Left forelimb (tissue), 1 donor: ENCODE data around the gene DVL1.

Source experiments
- DNase-seq: peaks from one replicate; pipeline ENCODE4 v3.0.0-alpha.2; 2018; ENCODE audit warnings: low spot score

DVL1 gene

DNA sequence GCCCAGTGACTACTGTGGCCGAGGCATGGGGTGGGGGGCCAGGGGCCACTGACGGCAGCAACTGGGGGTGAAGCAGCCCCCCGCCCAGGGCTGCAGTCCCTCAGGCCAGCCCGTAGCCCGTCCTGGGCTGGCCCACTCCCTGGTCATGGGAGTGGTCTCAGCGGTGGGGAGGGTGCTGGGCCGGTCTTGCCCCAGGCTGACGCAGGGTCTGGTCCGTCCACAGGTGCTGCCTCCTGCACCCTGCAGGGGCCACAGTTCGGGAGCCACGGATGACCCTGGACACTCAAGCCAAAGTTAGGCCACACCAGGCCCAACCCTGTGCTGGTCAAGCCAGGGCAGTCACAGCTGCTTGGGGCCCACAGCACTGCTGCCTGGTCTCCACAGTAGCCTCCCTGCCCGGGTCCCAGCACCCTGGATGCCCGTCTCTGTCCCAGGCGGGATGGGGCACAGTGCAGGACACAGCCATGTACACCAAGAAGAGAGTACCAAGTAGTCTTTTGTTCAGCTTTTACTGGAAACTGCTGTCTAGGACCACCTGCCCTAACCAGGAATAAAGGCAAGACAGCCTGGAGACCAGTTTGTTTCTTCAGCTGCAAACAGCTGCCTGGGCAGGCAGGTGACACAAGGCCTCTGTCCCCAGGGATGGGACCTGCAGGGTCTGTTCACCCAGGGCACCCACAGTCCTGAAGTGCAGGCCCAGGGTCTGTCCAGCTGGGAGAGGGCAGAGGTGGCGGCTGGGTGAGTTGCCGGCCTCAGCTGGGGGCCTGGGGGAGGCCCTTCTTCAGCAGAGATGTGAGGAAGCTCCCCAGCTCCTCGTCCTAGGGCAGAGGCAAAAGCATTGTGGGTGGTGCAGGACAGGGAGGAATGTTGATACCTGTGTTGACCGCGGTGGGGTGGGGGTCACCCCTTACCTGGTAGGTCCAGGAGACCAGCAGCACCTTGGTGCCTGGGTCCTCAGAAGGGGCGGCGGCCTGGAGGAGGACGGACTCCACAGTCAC, 37.8 kb downstream of the DVL1 start:
- no peak for DNase-seq

DNA sequence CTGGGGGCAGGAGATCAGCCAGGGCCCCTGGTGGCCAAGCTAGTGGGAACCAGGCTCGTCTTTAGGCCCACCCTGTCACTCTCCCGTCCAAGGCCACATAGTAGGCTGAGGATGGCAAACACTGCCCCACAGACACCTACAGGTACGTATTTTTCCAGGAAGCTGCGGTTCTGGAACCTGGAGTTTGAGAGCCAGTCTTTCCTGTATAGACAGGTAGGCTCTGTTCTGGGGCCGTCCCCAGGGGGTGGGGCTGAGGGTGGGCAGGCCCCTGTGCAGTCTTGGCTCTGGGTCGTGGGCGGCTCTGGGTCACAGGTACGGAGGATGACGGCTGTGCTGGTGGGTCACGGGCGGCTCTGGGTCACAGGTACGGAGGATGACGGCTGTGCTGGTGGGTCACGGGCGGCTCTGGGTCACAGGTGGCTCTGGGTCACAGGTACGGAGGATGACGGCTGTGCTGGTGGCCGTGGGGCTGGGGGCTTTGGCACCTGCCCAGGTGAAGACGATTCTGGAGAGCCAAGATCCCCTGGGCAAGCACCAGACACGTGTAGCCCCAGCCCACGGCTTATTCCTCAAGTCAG, 38.7 kb downstream of the DVL1 start:
- DNase-seq, result no peak

DNA sequence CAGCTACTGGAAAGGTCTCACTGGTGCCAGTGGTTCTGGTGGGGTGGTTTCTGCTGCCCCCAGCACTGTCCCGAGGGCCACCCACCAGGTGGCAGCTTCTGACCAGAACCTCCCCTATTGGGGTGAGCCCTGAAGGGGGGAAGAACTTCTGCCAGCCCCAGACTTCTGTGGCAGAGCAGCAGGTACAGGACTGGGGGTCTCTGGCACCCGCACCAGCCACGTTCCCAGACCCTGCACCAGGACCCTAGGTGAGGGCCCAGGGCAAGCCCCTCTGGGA, 39.2 kb downstream of the DVL1 start:
- DNase-seq, result no peak

DNA sequence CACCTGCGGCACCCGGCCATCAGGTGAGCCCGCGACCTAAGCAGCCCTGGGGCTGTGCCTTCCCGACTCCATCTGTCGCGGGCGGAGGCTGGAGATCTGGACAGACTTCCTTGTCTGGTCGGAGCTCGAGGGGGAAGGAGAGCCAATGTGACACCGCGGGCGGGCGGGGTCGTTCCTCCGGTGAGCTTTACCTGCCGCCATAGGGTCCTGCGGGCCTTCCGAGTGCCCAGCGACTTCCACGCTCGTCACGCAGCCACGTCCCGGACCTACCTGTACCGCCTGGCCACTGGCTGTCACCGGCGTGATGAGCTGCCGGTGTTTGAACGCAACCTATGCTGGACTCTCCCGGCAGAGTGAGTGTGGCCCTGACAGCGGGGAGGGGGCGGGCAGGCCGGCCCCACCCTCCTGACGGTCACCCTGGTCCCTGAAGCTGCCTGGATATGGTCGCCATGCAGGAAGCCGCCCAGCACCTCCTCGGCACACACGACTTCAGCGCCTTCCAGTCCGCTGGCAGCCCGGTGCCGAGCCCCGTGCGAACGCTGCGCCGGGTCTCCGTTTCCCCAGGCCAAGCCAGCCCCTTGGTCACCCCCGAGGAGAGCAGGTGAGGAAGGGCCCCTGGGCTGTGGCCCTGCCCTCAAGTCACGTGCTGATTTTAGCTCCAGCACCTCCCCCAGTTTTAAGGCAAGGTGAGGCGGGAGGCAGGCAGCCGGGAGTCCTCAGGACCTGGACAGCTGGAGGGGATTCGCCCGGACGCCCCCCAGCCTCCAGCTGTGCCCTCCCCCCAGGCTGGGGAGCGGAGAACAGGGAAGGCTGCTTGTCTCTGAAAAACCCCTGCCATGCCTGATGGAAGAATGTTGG, 39.7 kb downstream of the DVL1 start:
- DNase-seq, result no peak

DNA sequence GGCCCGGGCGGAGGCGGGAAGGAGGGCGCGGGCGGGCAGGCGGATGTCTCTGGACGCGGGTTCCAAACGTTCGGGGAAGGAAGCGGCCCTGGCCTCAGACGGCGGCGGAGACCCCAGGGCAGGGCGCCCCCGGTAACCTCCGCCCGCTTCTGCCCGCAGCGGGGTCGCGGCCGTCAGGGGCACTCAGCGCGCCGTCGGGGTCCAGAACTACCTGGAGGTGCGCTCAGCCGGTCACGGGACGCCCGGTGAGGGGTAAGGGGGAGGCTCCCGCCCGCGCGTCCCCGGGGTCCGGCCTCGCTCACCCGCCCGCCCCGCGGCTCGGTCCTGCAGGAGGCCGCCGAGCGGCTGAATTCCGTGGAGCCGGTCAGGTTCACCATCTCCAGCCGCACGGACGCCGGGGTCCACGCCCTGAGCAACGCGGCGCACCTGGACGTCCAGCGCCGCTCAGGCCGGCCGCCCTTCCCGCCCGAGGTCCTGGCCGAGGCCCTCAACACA, 40.4 kb downstream of the DVL1 start:
- no peak for DNase-seq

DNA sequence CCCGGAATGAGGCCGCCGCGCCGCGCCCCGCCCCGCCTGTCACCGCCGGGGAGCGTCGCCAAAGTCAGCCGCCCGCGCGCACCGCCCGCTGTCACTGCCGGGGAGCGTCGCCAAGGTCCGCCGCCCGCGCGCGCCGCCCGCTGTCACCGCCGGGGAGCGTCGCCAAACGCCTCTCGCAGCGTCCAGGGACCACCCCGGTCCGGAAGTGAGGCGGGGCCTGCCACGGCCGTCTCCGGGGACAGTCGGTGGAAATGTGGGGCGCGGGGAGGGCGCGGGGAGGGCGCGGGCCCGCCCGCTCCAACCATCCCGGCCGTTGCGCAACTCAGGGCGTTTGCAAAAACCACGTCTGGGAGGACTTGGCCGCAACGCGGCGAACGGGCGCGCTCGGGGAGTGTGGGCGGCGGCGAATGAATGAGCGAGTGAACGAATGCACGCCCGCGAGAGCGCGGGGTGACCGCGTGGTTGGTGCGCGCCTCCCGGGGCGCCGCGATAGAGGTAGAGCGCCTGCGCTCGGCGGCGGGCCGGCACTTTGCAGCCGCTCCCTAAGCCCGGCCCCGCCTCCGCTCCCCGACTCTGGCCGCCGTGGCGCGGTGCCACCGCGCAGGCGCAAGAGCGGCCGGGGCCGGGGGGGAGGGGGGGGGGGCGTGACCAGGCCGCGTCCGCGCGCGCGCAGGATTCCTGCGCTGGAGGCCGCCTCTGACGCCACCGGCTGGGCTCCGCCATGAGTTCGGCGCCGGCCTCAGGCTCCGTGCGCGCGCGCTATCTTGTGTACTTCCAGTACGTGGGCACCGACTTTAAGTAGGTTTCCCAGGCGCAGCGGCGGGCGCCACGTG, 41.1 kb downstream of the DVL1 start, which contains the start of the genes ACAP3 and PUSL1:
Gene ACAP3, minus strand, starts transcription at position 8 of the 833 bp plus-strand sequence. CDS start 115 bp downstream, outside the sequence.
Gene PUSL1, plus strand, starts transcription at position 675 of the 833 bp plus-strand sequence. Its CDS starts 47 bp downstream, at position 722.
- peak; percentile 94 for DNase-seq

DNA sequence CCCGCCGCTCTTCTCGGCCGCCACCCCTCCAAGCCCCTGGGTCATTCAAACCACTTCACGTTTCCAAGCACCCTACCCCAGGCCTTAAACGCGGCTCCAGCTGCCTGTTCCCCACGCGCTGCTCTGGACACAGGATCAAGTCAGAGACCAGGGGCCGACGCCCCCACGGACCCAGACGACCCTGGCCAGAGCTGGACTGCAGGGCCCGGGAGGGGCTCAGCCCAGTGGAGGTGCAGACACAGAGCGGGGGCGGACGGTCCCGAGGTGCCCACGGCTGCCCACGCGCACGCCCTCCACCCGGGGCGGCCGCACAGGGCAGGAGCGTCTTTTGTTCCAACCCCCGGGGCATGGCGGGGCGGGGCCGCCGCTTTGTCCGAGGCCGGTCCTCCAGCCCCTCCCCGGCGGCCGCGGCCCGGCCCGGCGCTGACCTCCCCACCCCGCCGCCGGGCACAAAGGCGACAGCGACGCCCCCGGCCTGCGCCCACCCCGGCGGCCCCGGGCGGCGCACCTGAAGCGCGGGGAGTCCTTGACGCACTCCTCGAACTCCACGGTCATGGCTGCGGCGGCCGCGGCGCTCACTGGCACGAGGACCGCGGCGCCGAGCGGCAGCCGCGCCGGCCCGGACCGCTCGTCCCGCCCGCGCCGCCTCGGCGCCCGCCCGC, 41.8 kb downstream of the DVL1 start:
- DNase-seq, result no peak

DNA sequence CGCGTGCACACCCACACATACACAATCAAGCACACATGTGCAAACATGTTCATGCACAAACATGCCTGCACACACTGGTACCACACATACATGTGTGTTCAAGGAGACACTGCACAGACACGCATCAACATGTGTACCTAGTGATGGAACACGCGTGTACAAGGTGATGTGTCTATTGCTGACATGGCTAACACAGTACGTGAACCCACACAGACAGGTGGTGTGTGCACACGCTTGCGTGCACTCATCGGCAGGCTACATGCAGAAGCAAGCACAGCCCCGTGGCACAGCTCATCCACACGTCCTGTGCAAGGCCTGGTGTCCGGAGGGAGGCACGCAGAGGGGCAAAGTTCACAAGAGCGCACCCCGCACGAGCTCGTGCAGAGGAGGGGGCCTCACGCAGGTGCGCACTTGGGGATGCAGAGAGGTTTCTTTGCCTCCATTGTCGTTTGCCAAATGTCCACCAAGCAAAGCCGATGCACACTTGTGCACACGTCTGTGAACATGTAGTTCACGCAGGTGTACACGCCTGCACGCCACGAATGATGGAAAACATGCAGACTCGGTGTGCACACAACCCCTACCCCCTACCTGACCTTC, 42.5 kb downstream of the DVL1 start:
- DNase-seq, result no peak

DNA sequence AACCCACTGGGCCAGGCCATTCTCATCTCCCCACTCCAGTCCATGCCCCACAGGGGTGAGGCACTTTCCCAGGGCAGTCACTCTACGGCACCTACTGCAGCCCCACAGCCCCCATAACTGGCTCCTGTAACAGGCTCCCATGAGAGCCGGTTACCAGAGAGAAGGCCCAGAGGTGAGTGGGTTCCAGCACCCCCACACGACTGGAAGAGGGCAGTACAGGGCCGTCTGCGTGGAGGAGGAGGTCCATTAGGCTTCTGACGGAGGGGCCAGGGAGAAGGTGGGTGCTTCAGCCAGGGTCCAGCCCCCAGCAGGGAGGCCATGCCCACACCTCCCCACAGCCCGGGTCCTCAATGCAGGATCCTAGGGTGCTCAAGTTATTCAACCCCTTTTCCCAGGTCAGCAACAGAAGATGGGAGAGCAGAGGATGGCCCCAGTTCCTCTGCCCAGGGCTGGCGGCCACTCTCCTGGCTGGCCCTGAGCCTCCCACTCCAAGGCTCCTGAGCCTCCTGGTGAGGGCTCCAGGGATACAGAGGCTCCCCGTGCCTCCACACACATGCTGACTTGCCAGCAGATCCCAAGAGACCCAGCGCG, 43.1 kb downstream of the DVL1 start:
- no peak for DNase-seq

DNA sequence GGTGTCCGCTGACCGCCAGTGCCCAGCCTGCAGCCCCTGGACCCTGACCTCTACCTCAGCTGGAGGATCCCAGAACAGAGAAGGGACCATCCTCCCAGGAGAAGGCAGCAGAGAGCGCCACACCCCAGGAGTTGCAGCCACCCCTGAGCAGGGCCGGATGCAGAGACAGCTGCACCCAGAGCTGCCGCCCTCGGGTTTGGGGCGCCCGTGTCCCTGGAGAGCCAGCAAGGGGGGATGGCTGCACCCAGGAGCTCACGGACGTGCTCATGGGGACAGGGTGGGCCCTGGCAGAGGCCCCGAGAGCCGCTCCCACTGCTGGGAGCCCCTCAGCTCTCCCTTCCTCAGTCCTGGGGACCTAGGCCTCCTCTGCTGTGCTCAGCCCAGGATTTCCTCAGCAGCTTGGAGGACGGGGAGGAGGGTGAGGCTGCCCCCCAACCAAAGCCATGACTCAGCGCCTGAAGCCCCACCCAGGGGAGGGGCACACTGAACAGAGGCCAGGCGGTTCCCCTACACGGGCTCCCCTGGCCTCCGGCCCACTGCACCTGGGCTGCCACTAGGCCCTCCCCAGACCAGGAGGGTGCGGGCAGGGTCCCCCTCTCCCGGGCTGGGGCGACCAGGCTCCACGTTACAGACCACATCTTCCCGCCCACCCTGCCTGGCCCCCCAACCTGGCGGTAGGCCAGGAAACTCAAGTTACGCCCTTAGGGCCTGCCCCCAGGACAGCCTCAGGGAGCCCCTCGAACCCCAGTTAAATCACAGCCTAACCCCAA, 43.7 kb downstream of the DVL1 start:
- no peak for DNase-seq

DNA sequence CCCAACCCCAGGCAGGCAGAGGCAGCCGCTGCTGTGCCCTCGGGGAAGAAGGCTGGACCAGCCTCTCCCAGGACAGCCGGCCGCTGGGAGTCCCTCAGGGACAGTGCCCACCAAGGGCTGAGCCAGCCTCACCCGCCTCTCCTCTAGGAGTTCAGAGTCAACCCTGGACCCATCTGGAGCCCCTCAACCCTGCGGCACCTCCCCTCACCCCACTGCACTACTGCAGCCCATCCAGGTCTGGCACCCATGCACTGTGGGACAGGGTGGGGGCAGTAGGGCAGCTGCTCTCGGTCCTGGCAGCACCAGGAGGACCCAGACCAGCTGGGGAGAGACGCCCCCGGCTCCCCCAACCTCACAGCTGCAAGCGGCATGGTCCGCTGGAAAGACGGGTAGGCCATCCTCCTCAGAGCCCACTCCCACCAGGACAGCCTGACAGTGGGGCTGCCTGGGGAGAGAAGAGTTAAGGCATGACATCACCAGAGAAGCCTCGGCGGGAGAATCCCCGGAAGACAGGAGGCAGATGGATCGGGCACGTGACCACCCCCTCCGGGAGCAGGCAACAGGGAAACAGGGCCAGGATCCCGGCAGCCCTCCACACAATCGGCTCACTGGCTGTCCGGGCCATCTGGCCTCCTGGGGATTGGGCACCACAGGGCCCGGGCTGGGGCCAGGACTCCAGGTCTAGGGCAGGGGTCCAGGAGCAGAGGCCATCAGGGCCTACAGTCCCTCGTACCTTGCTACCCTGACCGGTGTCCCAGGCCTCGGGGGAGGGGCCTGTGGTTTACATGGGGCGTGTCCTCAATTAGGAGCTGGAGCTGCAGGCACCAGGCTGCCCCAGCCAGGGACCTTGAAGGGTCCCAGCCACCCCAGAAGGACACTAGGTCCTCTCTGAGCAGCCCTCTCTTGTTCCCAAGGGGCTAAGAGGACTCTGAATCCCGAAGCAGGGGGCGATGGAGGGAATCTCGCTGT, 44.6 kb downstream of the DVL1 start:
- DNase-seq, result no peak

DNA sequence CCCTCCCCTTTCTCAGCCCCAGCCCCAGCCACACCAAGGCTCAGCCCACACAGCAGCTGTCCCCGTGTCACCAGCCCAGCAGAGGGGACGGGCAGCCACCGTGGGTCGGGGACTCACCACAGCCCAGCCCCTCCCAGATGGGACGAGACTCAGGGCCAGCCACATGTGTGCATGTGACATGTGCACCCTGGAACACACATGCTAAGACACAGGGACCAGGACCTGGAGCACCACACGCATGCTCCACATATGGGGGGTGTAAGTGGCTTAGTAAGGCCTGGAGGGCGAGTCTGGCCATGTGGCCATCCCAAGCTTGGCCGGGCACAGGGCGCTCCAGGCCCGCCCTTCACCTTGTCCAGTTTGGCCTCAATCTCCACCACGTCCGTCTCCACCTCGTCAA, 45.5 kb downstream of the DVL1 start:
- DNase-seq, result no peak

DNA sequence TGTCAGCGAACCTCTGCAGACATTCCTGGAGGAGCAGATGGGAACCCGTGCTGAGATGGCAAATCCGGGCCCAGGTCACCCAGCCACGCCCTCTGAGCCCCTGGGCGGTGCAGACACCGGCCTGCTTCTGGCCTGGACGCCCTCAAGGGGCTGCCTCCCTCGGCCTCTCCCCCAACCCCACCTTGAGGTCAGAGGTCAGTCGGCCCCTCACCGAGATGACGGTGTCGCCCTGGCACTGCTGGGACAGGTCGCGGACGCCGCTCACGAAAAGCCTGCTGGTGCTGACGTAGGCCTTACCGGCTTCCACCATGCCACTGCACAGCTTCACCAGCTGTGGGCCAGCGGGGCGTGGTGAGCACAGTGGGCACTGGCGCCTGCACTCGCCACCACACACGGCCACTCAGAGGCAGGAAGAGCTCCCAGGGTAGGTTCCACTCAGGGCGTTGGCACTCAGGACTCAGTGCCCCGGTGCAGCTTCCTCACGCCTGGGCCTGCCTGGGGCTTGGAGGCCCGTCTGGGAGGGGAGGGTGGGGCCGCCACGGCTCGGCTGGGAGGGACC, 46.2 kb downstream of the DVL1 start:
- DNase-seq, result no peak

DNA sequence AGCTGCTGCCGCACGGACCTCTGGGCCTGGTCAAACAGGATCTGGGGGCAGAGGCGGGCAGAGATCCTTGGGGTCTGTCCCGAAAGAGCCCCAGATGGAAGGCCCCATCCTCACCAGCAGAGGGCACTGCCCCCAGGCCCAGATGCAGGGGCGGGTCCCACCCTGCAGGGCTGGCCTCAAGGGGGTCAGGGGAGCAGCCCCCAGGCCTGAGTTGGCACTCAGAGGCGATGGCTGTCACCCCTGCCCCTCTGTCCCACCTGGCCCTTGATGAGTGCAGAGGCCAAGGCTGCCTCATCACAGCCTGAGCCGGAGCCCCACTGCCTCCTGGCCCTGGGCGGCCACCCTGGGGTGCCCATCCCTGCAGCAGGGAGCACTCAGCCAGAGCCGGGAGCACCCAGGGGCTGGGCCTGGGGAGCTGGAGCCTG, 47.2 kb downstream of the DVL1 start:
- no peak for DNase-seq

DNA sequence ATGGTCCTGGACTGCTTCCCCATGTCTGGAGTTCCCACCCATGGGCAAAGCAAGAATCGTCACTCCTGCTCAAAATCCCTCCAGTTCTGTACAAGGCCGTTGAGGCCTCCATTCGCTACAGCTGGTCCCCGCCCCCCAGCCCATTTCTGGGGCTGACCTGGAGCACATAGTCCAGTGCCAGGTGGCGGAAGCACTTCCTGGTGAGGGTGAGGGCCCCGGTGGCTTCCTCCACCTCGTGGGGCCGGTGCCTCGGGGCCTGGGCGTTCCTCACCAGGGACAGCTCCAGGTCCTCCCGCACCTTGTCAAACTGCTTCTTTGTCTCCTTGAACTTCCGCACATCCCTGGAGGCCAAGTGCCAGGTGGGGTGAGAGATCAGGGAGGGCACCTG, 48.9 kb downstream of the DVL1 start:
- DNase-seq, result no peak

DNA sequence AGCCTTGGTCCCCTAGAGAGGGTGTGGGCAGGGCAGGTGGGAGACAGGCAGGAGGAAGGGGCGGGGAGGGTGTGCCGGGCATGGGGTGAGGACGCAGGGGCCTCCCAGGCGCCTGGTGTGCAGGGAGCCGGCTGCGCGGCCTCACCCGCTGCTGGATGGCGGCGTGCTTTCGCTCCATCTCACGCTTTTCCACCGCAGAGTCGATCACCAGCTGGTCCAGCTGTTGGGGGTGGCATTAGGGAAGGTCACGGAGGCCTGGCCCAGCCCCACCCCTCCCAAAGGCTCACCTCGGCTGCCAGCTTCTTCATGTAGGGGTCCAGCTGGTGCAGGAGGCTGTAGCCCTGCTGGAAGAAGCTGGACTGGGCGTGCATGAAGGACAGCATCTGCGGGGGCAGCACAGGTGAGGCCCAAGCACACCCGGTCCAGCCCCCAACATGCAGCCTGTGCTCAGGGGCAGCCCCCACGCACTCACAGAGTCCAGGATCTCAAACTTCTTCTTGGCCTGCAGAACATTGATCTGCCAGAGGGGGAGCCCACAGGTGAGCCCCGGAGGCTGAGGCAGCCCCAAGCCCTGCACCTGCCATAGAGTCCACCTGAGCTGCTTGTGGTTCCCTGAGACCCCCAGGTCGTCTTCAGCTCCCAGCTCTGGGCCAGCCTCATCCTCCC, 49.4 kb downstream of the DVL1 start:
- DNase-seq, result no peak
